Measurements from ENCODE around the gene JKAMP.

Gene JKAMP

GRCh38 chr14:59534361-59534987 is 50.2 kb downstream of the JKAMP start:
- no peak for TF ChIP-seq CTCF (conservative IDR thresholded peaks at IDR 0.05; ENCODE audit: low read depth, low read length)
- DNase-seq (ENCODE audit: low read depth), result peak; percentile 50
- no peak overlapping the region for H3K4me3 ChIP-seq (ENCODE audit: low read depth, low read length)

- no peak overlapping the region for H3K4me3 ChIP-seq (ENCODE audit: low read depth, low read length)
- TF ChIP-seq CTCF (conservative IDR thresholded peaks at IDR 0.05; ENCODE audit: low read depth, low read length), result no peak
- no peak for DNase-seq (ENCODE audit: low read depth)
These were observed 53.2 kb downstream of the JKAMP start for GRCh38 chr14:59537476-59537875.

- no peak for TF ChIP-seq CTCF (conservative IDR thresholded peaks at IDR 0.05; ENCODE audit: low read depth, low read length)
- DNase-seq (ENCODE audit: low read depth), result no peak
- no peak overlapping the region for H3K4me3 ChIP-seq (ENCODE audit: low read depth, low read length)
These were observed 54.6 kb downstream of the JKAMP start for GRCh38 chr14:59538936-59539335.

GRCh38 chr14:59540852-59541251 is 56.5 kb downstream of the JKAMP start:
- DNase-seq (ENCODE audit: low read depth), result no peak
- no peak overlapping the region for H3K4me3 ChIP-seq (ENCODE audit: low read depth, low read length)
- TF ChIP-seq CTCF (conservative IDR thresholded peaks at IDR 0.05; ENCODE audit: low read depth, low read length), result no peak

GRCh38 chr14:59541731-59542130 is 57.4 kb downstream of the JKAMP start:
- no peak for TF ChIP-seq CTCF (conservative IDR thresholded peaks at IDR 0.05; ENCODE audit: low read depth, low read length)
- no peak for DNase-seq (ENCODE audit: low read depth)
- no peak overlapping the region for H3K4me3 ChIP-seq (ENCODE audit: low read depth, low read length)

- DNase-seq (ENCODE audit: low read depth), result no peak
- H3K4me3 ChIP-seq (ENCODE audit: low read depth, low read length), result no peak overlapping the region
- TF ChIP-seq CTCF (conservative IDR thresholded peaks at IDR 0.05; ENCODE audit: low read depth, low read length), result no peak
These were observed 59.6 kb downstream of the JKAMP start for GRCh38 chr14:59543873-59544272.

- H3K4me3 ChIP-seq (ENCODE audit: low read depth, low read length), result no peak overlapping the region
- DNase-seq (ENCODE audit: low read depth), result no peak
- no peak for TF ChIP-seq CTCF (conservative IDR thresholded peaks at IDR 0.05; ENCODE audit: low read depth, low read length)
These were observed 63.0 kb downstream of the JKAMP start for GRCh38 chr14:59547310-59547709.

All from choroid plexus epithelial cell (primary cell).